Ishikawa (cell line): Measurements from ENCODE around the gene AKR1E2.

Experiments
- CEBPB ChIP-seq: IDR thresholded peaks from 2 replicates; pipeline ENCODE4 v1.6.1; 2012
- CREB1 ChIP-seq: IDR thresholded peaks from 2 replicates; pipeline ENCODE4 v1.6.1; 2012; ENCODE audit warnings: low read depth
- EGR1 ChIP-seq: IDR thresholded peaks from 2 replicates; pipeline ENCODE4 v1.6.1; 2012
- EP300 ChIP-seq: IDR thresholded peaks from 2 replicates; pipeline ENCODE4 v1.6.1; 2012; ENCODE audit warnings: borderline replicate concordance
- FOXM1 ChIP-seq: IDR thresholded peaks from 2 replicates; pipeline ENCODE4 v1.6.1; 2012; ENCODE audit warnings: low read depth, borderline replicate concordance
- MAX ChIP-seq: IDR thresholded peaks from 2 replicates; pipeline ENCODE4 v1.6.1; 2012
- RAD21 ChIP-seq: IDR thresholded peaks from 2 replicates; pipeline ENCODE4 v1.6.1; 2012; ENCODE audit warnings: low read depth
- REST ChIP-seq: IDR thresholded peaks from 2 replicates; pipeline ENCODE4 v1.6.1; 2012; ENCODE audit warnings: low read depth, mild to moderate bottlenecking
- TAF1 ChIP-seq: IDR thresholded peaks from 2 replicates; pipeline ENCODE4 v1.6.1; 2012; ENCODE audit warnings: low read depth, mild to moderate bottlenecking
- TCF12 ChIP-seq: IDR thresholded peaks from 2 replicates; pipeline ENCODE4 v1.6.1; 2012; ENCODE audit warnings: low read depth
- TEAD4 ChIP-seq: IDR thresholded peaks from 2 replicates; pipeline ENCODE4 v1.6.1; 2012
- USF1 ChIP-seq: IDR thresholded peaks from 2 replicates; pipeline ENCODE4 v1.6.1; 2012
- YY1 ChIP-seq: IDR thresholded peaks from 2 replicates; pipeline ENCODE4 v1.6.1; 2012; ENCODE audit warnings: low read depth
- ZBTB7A ChIP-seq: IDR thresholded peaks from 2 replicates; pipeline ENCODE4 v1.6.1; 2012; ENCODE audit warnings: low read depth

GRCh38 chr10:4784667-4785333, 41.2 kb upstream of the AKR1E2 start:
- TF ChIP-seq TCF12 (no peak), CREB1 (no peak), EP300 (no peak), ZBTB7A (no peak), FOXM1 (no peak), USF1 (no peak), REST (no peak), YY1 (no peak), TEAD4 (no peak), EGR1 (no peak), MAX (no peak), TAF1 (no peak), RAD21 (no peak), CEBPB (no peak)
